Common myeloid progenitor, CD34-positive (primary cell): ENCODE results near the gene RNF31.

Experiments
- CTCF ChIA-PET: fragments of 350-600 bp; sonication (Branson Sonifier 250); formaldehyde crosslinking; loops from one replicate; lab custom pipeline; 2021; ENCODE audit warnings: antibody characterized with exemption; lab: Charles Lee
- POLR2A ChIA-PET: fragments of 350-600 bp; sonication (Branson Sonifier 250); formaldehyde crosslinking; loops from one replicate; lab custom pipeline; 2021; ENCODE audit warnings: antibody characterized with exemption; lab: Charles Lee
- DNase-seq, 3 donors: peaks; one replicate each; pipeline versions ENCODE4 v3.0.0 to v3.0.0-alpha.2; 2013
- H3K27ac ChIP-seq, 2 experiments: 1 replicate in 1 of 2; 2 replicates in 1 of 2; pipeline ENCODE4 v1.7.0; 2013; ENCODE audit warnings: inconsistent platforms in 2 of 2, low read length in 2 of 2, mild to moderate bottlenecking in 2 of 2, low read depth in 1 of 2, moderate library complexity in 1 of 2; ENCODE audit not compliant: severe bottlenecking in 2 of 2, insufficient read depth in 1 of 2, poor library complexity in 1 of 2
- H3K27me3 ChIP-seq, 5 experiments: replicated peaks in 2 of 5; 1 replicate in 3 of 5; 2 replicates in 2 of 5; pipeline versions ENCODE4 v1.6.1 to v1.7.0; 2013; ENCODE audit warnings: low read length in 4 of 5, mild to moderate bottlenecking in 2 of 5, moderate library complexity in 2 of 5, inconsistent platforms in 1 of 5; ENCODE audit not compliant: insufficient read depth in 5 of 5, control insufficient read depth in 4 of 5
- H3K36me3 ChIP-seq, 4 experiments: 1 replicate in 2 of 4; 2 replicates in 2 of 4; pipeline versions ENCODE4 v1.6.1 to v1.7.0; 2013; ENCODE audit warnings: low read length in 3 of 4, control low read depth in 1 of 4, mild to moderate bottlenecking in 1 of 4; ENCODE audit not compliant: control insufficient read depth in 4 of 4, insufficient read depth in 4 of 4
- H3K4me1 ChIP-seq, 4 experiments: 1 replicate in 3 of 4; 2 replicates in 1 of 4; pipeline versions ENCODE4 v1.6.1 to v1.7.1; 2013; ENCODE audit warnings: low read length in 3 of 4, mild to moderate bottlenecking in 3 of 4, control low read depth in 1 of 4, inconsistent platforms in 1 of 4, moderate library complexity in 1 of 4; ENCODE audit not compliant: control insufficient read depth in 4 of 4, insufficient read depth in 4 of 4; ENCODE audit errors: control extremely low read depth in 1 of 4
- H3K4me3 ChIP-seq, 7 experiments: 1 replicate in 4 of 7; 2 replicates in 3 of 7; pipeline versions ENCODE4 v1.5.1 to v1.7.0; 2013; ENCODE audit warnings: mild to moderate bottlenecking in 7 of 7, low read length in 6 of 7, moderate library complexity in 6 of 7, inconsistent platforms in 2 of 7, low read depth in 2 of 7, control low read depth in 1 of 7; ENCODE audit not compliant: insufficient read depth in 4 of 7, control insufficient read depth in 1 of 7; ENCODE audit errors: extremely low read depth in 1 of 7
- H3K9me3 ChIP-seq, 5 experiments: 1 replicate in 4 of 5; 2 replicates in 1 of 5; pipeline versions ENCODE4 v1.6.1 to v1.7.1; 2013; ENCODE audit warnings: low read length in 4 of 5, mild to moderate bottlenecking in 2 of 5, inconsistent platforms in 1 of 5, low read depth in 1 of 5, moderate library complexity in 1 of 5; ENCODE audit not compliant: control insufficient read depth in 4 of 5, insufficient read depth in 2 of 5; ENCODE audit errors: control extremely low read depth in 1 of 5
- WGBS: methylation state at CpG from one replicate; pipeline ENCODE4 v1.1.5; 2013; ENCODE audit not compliant: insufficient coverage; 5-methylcytosine and 5-hydroxymethylcytosine counted together

Gene RNF31

DNA sequence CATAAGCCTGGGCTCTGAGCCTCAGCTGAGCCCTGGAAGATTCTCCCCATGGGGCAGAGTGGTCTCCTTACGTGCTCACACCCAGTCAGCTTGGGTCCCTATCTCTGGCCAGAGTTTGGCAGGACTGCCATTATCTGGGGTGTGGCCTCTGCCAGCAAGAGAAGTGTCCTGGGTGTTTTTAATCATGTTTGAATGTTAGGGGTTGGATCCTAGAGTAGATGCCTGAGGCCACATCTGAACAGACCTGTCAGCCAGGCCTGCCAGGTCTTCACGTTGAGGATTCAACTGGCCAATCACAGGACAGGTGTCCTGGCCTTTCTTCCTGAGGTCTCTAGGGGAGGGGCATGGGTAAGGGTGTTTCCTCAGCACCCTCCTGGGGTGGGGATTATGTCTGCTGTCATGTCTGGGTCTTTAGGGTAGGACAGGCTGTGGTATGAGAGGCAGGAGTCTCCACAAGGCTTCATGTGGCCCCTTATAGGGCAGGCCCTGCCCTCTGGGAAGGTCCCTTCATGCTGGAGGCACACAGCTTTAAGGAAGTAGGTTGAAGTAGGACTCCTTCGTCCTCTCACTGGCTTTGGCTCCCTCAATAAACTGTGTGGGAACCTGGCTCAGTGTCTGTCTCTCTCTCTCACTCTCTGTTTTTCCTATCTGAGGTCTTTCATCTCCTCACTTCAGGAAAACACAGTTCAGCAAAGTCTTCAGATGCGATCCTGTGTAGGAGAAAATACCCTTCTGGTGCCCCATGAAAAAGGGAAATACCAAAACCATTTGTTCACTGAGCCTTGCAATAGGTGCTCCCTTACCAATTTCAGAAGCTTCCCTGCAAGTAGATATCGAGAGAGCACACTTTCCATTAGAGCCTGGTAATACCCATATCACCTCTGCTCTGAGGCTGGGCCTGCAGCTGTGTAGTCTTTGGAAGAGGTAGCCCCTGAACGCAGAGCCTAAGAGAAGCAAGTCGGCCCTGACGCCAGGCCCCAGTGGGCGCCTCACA is 23.6 kb upstream of the RNF31 start:
- Histone ChIP-seq H3K4me1 (no peaks in the 10 kb centered on the region), H3K36me3 (peaks cover 13 to 56% (median 41%) of the 10 kb centered on the region in 4 experiments), H3K27me3 (no peaks in the 10 kb centered on the region), H3K27ac (peak overlapping the region in 1 of 2 experiments; percentile 14), H3K4me3 (no peak overlapping the region), H3K9me3 (no peaks in the 10 kb centered on the region)
- CTCF ChIA-PET, result interaction anchor here (0.6 to 1.3 kb wide), 4 partner anchors 10 to 107 kb away, joined by 3 read pairs; partner anchors contain the start of gene IRF9
- 92% methylated on average over 7 of the region's 9 CpGs for WGBS
- POLR2A ChIA-PET, result interaction anchor here (1.8 kb wide), 1 partner anchor 8 kb away, joined by 5 read pairs; no protein-coding TSS in a partner anchor
- no peak for DNase-seq

DNA sequence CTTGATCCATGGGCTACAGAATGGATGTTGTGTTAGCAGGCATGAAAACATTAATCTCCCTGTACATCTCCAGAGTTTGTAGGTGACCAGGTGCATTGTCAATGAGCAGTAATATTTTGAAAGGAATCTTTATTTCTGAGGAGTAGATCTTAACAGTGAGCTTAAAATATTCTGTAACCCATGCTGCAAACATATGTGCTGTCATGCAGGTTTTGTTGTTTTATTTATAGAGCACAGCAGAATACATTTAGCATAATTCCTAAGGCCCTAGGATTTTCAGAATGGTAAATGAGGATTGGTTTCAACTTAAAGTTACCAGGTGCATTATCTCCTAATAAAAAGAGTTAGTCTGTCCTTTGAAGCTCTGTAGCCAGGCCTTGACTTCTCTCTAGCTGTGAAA is 20.4 kb upstream of the RNF31 start:
- DNase-seq, result no peak
- POLR2A ChIA-PET, result interaction anchor here (1.2 kb wide), 1 partner anchor 12 kb away, joined by 7 read pairs; the partner anchor contains the start of genes DCAF11 and NRL
- Histone ChIP-seq H3K4me3 (no peak overlapping the region), H3K27ac (no peak overlapping the region), H3K4me1 (peaks cover 0 to 9% (median 4%) of the 10 kb centered on the region in 4 experiments), H3K9me3 (no peaks in the 10 kb centered on the region), H3K27me3 (no peaks in the 10 kb centered on the region), H3K36me3 (peaks cover 8 to 27% (median 17%) of the 10 kb centered on the region in 4 experiments)
- CTCF ChIA-PET, result interaction anchor here (1.2 to 3.1 kb wide), 5 partner anchors 8 to 58 kb away, joined by 4 to 18 read pairs (median 5); partner anchors contain the start of genes DCAF11 and NRL

DNA sequence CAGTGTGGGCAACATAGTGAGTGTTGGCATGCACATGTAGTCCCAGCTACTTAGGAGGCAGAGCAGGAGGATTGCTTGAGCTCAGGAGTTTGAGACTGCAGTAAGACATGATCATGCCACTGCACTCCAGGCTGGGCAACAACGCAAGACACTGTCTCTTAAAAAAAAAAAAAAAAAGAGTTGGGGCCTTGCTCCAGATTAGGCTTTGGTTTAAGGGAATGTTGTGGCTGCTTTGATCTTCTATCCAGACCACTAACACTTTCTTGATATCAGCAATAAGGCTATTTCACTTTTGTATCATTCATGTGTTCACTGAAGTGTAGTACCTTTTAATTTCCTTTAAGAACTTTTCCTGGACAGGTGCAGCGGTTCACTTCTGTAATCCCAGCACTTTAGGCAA is 19.6 kb upstream of the RNF31 start:
- Histone ChIP-seq H3K9me3 (no peaks in the 10 kb centered on the region), H3K27ac (no peak overlapping the region), H3K4me1 (peaks cover 0 to 16% (median 10%) of the 10 kb centered on the region in 4 experiments), H3K36me3 (peaks cover 7 to 19% (median 14%) of the 10 kb centered on the region in 4 experiments), H3K27me3 (no peaks in the 10 kb centered on the region), H3K4me3 (no peak overlapping the region)
- no peak for DNase-seq
- 100% methylated on average over 2 of the region's 2 CpGs for WGBS
- ChIA-PET CTCF (interaction anchor here (1.2 to 3.1 kb wide), 4 partner anchors 9 to 33 kb away, joined by 5 to 18 read pairs (median 8); partner anchors contain the start of genes DCAF11 and NRL), POLR2A (no interaction called here)

GRCh38 chr14:24129410-24129998 is 17.8 kb upstream of the RNF31 start:
- ChIA-PET POLR2A (interaction anchor here (1.1 kb wide), 1 partner anchor 13 kb away, joined by 3 read pairs; no protein-coding TSS in a partner anchor), CTCF (interaction anchor here (1.6 to 5.7 kb wide), 2 partner anchors 12 to 20 kb away, joined by 4 to 46 read pairs; partner anchors contain the start of genes DCAF11 and NRL)
- no peak for DNase-seq
- 96% methylated on average over 6 of the region's 8 CpGs for WGBS
- peaks cover 0 to 1% (median 0%) of the 10 kb centered on the region in 4 experiments for H3K36me3 ChIP-seq
- H3K4me3 ChIP-seq, result no peak overlapping the region
- H3K27ac ChIP-seq, result no peak overlapping the region
- H3K4me1 ChIP-seq, result peaks cover 0 to 20% (median 10%) of the 10 kb centered on the region in 4 experiments
- H3K27me3 ChIP-seq, result no peaks in the 10 kb centered on the region
- H3K9me3 ChIP-seq, result no peaks in the 10 kb centered on the region

GRCh38 chr14:24130380-24130716 is 16.9 kb upstream of the RNF31 start, which contains the start of gene FITM1:
FITM1 (plus strand) TSS chr14:24130659; CDS start chr14:24131564, 905 bp downstream.
- CTCF ChIA-PET, result interaction anchor here (1.6 to 5.7 kb wide), 2 partner anchors 13 to 21 kb away, joined by 4 to 46 read pairs; partner anchors contain the start of genes DCAF11 and NRL
- WGBS, result 92% methylated on average over 4 of the region's 5 CpGs
- DNase-seq, result no peak
- no peaks in the 10 kb centered on the region for H3K9me3 ChIP-seq
- no peak within 1 kb of the TSS for H3K27ac ChIP-seq
- POLR2A ChIA-PET, result no interaction called here
- no peak within 1 kb of the TSS for H3K4me3 ChIP-seq
- H3K36me3 ChIP-seq, result no peaks in the 10 kb centered on the region
- H3K4me1 ChIP-seq, result peaks cover 0 to 22% (median 12%) of the 10 kb centered on the region in 4 experiments
- H3K27me3 ChIP-seq, result no peaks in the 10 kb centered on the region

DNA sequence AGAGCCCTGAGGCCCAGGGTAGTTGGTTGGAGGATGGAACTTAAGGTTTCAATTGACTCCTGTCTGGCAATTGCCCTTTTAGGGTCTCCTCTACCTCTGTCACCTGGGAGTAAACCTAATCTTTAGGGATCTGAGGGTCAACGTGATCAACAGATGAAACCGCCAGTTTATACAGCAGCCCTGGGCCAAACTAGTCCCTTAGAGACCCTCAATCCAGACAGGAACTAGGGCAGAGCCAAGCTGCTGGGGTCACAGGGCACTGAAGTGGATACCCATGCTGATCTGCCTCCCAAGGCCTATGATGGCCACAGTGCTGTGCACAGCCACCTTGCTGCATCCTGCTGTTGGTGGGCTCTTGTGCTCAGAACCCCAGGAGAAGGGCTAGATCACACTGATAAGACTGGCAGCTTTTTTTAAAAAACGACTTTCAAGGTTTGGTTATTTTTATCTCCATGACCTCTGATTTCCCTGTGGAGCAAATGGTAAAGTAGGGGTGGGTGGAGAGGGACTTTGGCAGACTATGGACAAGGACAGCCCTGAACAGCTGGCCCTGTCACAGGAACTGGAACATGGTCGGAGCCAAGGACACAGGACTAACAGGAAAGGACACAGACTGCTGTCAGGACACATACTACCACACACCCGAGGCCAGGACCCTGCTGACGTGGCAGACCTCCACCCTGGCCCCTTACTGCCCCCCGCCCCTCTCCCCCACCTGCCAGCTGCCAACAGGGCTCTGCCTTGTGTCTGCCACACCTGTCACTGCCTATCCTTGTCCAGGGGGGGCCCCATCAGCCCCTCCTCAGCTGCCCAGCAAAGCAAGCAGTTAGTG is 16.4 kb upstream of the RNF31 start:
- CTCF ChIA-PET, result interaction anchor here (1.6 to 5.7 kb wide), 4 partner anchors 10 to 29 kb away, joined by 4 to 46 read pairs (median 10); partner anchors contain the start of genes DCAF11, EMC9, IRF9 and NRL
- Histone ChIP-seq H3K9me3 (no peaks in the 10 kb centered on the region), H3K36me3 (no peaks in the 10 kb centered on the region), H3K4me1 (peaks cover 0 to 26% (median 15%) of the 10 kb centered on the region in 4 experiments), H3K4me3 (no peak overlapping the region), H3K27ac (no peak overlapping the region), H3K27me3 (no peaks in the 10 kb centered on the region)
- POLR2A ChIA-PET, result no interaction called here
- DNase-seq, result no peak
- WGBS, result 88% methylated on average over 7 of the region's 7 CpGs
